AG04450 (cell line): ENCODE data around the gene ZNF208. TPM values are rescaled to one million over a fixed set of nuclear protein-coding genes. Genes with fewer than 3 reads are reported as not detected.
"Not testable (repeated sequence)": the region's sequence is repeated elsewhere in the genome, so short reads cannot be mapped to it uniquely, and the experiment has no call there.

Experiments used
- CTCF ChIA-PET: fragments of 300-600, 350-600 bp; formaldehyde crosslinking; extraction: SDS; loops from one replicate; lab custom pipeline; 2022; ENCODE audit warnings: antibody characterized with exemption, inconsistent platforms; lab: Charles Lee
- POLR2A ChIA-PET: fragments of 350-600 bp; formaldehyde crosslinking; extraction: SDS; loops from one replicate; lab custom pipeline; 2021; ENCODE audit warnings: antibody characterized with exemption, inconsistent platforms; lab: Yijun Ruan, JAX
- DNase-seq: peaks from one replicate; pipeline ENCODE4 v3.0.0-alpha.2; 2011; ENCODE audit warnings: low read depth, low spot score
- H3K27ac ChIP-seq: one replicate; pipeline ENCODE4 v1.5.1; 2012; ENCODE audit warnings: low read depth, low read length, control low read depth
- H3K27me3 ChIP-seq: one replicate; pipeline ENCODE4 v1.6.0; 2012; ENCODE audit warnings: low read length; ENCODE audit not compliant: control insufficient read depth, insufficient read depth
- H3K4me3 ChIP-seq: 2 replicates; pipeline ENCODE4 v1.5.1; 2011; ENCODE audit warnings: mild to moderate bottlenecking, low read depth, low read length, control low read depth
- H3K9me3 ChIP-seq: 2 replicates; pipeline ENCODE4 v1.5.1; 2012; ENCODE audit warnings: low read length; ENCODE audit not compliant: control insufficient read depth, insufficient read depth
- CTCF ChIP-seq: IDR thresholded peaks from 2 replicates; pipeline ENCODE4 v1.5.1; 2011; ENCODE audit warnings: low read depth, low read length, control low read depth, inconsistent platforms
- polyA plus RNA-seq: library from polyadenylated mRNA; depleted of rRNA; stranded (reverse); fragments of >200 nt; gene quantifications from 2 replicates; pipeline ENCODE4 v1.2.3, GENCODE V29; 2011; rRNA removed

The ZNF208 gene
- polyA plus RNA-seq, 1 experiment: not detected

GRCh38 chr19:21891086-21891485 lies 119.7 kb downstream of the ZNF208 start:
- Histone ChIP-seq H3K4me3 (no peak overlapping the region), H3K27me3 (no peaks in the 10 kb centered on the region), H3K9me3 (peaks cover 6% of the 10 kb centered on the region; the same call in 1 of the 2 replicates), H3K27ac (no peak overlapping the region)
- POLR2A ChIA-PET: no interaction called here
- TF ChIP-seq CTCF: no peak
- CTCF ChIA-PET: no interaction called here
- DNase-seq: no peak

- CTCF ChIA-PET, H3K4me3 ChIP-seq, DNase-seq, H3K27ac ChIP-seq, H3K27me3 ChIP-seq, POLR2A ChIA-PET, H3K9me3 ChIP-seq: not testable (repeated sequence)
These were observed 120.7 kb downstream of the ZNF208 start for GRCh38 chr19:21890017-21890416.

GRCh38 chr19:21885516-21885915 lies 125.2 kb downstream of the ZNF208 start:
- DNase-seq, H3K4me3 ChIP-seq, H3K27me3 ChIP-seq, POLR2A ChIA-PET, CTCF ChIA-PET, H3K27ac ChIP-seq, H3K9me3 ChIP-seq: not testable (repeated sequence)

GRCh38 chr19:21884786-21885185 lies 126.0 kb downstream of the ZNF208 start:
- CTCF ChIA-PET, H3K9me3 ChIP-seq, DNase-seq, H3K27ac ChIP-seq, POLR2A ChIA-PET, H3K4me3 ChIP-seq, H3K27me3 ChIP-seq: not testable (repeated sequence)

GRCh38 chr19:21883516-21883915 lies 127.2 kb downstream of the ZNF208 start:
- no peak for TF ChIP-seq CTCF
- ChIA-PET POLR2A (no interaction called here), CTCF (no interaction called here)
- Histone ChIP-seq H3K27me3 (no peaks in the 10 kb centered on the region), H3K4me3 (no peak overlapping the region), H3K27ac (no peak overlapping the region), H3K9me3 (peaks cover 12% of the 10 kb centered on the region; the same call in 1 of the 2 replicates)
- DNase-seq: no peak

Other genes with a start within 250 kb of the ZNF208 start
- gene ZNF100, start 243.4 kb downstream of the ZNF208 start, polyA plus RNA-seq: 2.3 and 3.0 TPM in 2 replicates
- gene ZNF43, start 174.8 kb downstream of the ZNF208 start, polyA plus RNA-seq: 4.1 and 6.3 TPM in 2 replicates
- gene ZNF257, start 41.5 kb upstream of the ZNF208 start, polyA plus RNA-seq: 0.10 and 0.21 TPM in 2 replicates
- not detected in 2 replicates for gene ZNF676, start 186.0 kb upstream of the ZNF208 start, polyA plus RNA-seq